HG02943 (cell line): Measurements from ENCODE around the gene CATSPER3.

Experiments used
- ATAC-seq: cut with Tn5 transposase; IDR thresholded peaks from one replicate; pipeline ENCODE4 v1.9.1; 2021; ENCODE audit warnings: mild to moderate bottlenecking, low read depth, moderate library complexity; ENCODE audit not compliant: unreplicated experiment

CATSPER3 gene

GRCh38 chr5:135057233-135057632, 89.5 kb downstream of the CATSPER3 start:
- no peak for ATAC-seq

GRCh38 chr5:135058331-135058732, 90.6 kb downstream of the CATSPER3 start:
- ATAC-seq = no peak

- no peak for ATAC-seq
These were observed 91.6 kb downstream of the CATSPER3 start for GRCh38 chr5:135059000-135059923.

GRCh38 chr5:135060021-135060420, 92.3 kb downstream of the CATSPER3 start:
- no peak for ATAC-seq

GRCh38 chr5:135061001-135061400, 93.3 kb downstream of the CATSPER3 start:
- ATAC-seq = no peak
